ENCODE measurements around the gene ADAM19. TPM values are rescaled to one million over a fixed set of nuclear protein-coding genes. Genes with fewer than 3 reads are reported as not detected.

The ADAM19 gene
- total RNA-seq, 3 donors from 2014 or later = 37.9 to 54.9 (median 49.2) TPM

GRCh38 chr5:157547941-157548512 lies 27.5 kb downstream of the ADAM19 start:
- Mint-ChIP-seq H3K4me3 (peak overlapping the region; percentile 48), H3K27me3 (ENCODE audit: low read depth) (no peaks in the 10 kb centered on the region), H3K9me3 (no peaks in the 10 kb centered on the region), H3K36me3 (ENCODE audit: insufficient read depth) (peaks cover 18% of the 10 kb centered on the region), H3K4me1 (ENCODE audit: low read depth) (peaks cover 92% of the 10 kb centered on the region)
- DNase-seq (no peak), ATAC-seq (no peak)

- Mint-ChIP-seq H3K27me3 (ENCODE audit: low read depth) (no peaks in the 10 kb centered on the region), H3K9me3 (no peaks in the 10 kb centered on the region), H3K4me1 (ENCODE audit: low read depth) (peaks cover 96% of the 10 kb centered on the region), H3K36me3 (ENCODE audit: insufficient read depth) (peaks cover 13% of the 10 kb centered on the region), H3K4me3 (peak overlapping the region; percentile 46)
- DNase-seq (no peak), ATAC-seq (no peak)
These were observed 29.0 kb downstream of the ADAM19 start for GRCh38 chr5:157546456-157547100.

GRCh38 chr5:157545610-157546310 lies 29.8 kb downstream of the ADAM19 start:
- Mint-ChIP-seq H3K9me3 (no peaks in the 10 kb centered on the region), H3K4me3 (peak overlapping the region; percentile 62), H3K27me3 (ENCODE audit: low read depth) (no peaks in the 10 kb centered on the region), H3K4me1 (ENCODE audit: low read depth) (peaks cover 98% of the 10 kb centered on the region), H3K36me3 (ENCODE audit: insufficient read depth) (peaks cover 10% of the 10 kb centered on the region)
- ATAC-seq (no peak), DNase-seq (no peak)

- Mint-ChIP-seq H3K27me3 (ENCODE audit: low read depth) (no peaks in the 10 kb centered on the region), H3K4me1 (ENCODE audit: low read depth) (peaks cover 98% of the 10 kb centered on the region), H3K36me3 (ENCODE audit: insufficient read depth) (peaks cover 7% of the 10 kb centered on the region), H3K9me3 (no peaks in the 10 kb centered on the region), H3K4me3 (peak overlapping the region; percentile 62)
- ATAC-seq (peak; percentile 23 to 32), DNase-seq (no peak)
These were observed 31.0 kb downstream of the ADAM19 start for GRCh38 chr5:157544623-157544989.

- no peak for DNase-seq
- Mint-ChIP-seq H3K36me3 (ENCODE audit: insufficient read depth) (peaks cover 7% of the 10 kb centered on the region), H3K9me3 (no peaks in the 10 kb centered on the region), H3K27me3 (ENCODE audit: low read depth) (no peaks in the 10 kb centered on the region), H3K4me1 (ENCODE audit: low read depth) (peaks cover 98% of the 10 kb centered on the region), H3K4me3 (peak overlapping the region; percentile 62)
- ATAC-seq = no peak
These were observed 31.6 kb downstream of the ADAM19 start for GRCh38 chr5:157543825-157544622.

GRCh38 chr5:157542282-157543000 lies 33.1 kb downstream of the ADAM19 start:
- ATAC-seq (no peak), DNase-seq (no peak)
- Mint-ChIP-seq H3K9me3 (no peaks in the 10 kb centered on the region), H3K4me3 (no peak overlapping the region), H3K27me3 (ENCODE audit: low read depth) (no peaks in the 10 kb centered on the region), H3K36me3 (ENCODE audit: insufficient read depth) (no peaks in the 10 kb centered on the region), H3K4me1 (ENCODE audit: low read depth) (peaks cover 91% of the 10 kb centered on the region)

GRCh38 chr5:157541447-157542118 lies 34.0 kb downstream of the ADAM19 start:
- ATAC-seq = no peak
- no peaks in the 10 kb centered on the region for H3K9me3 Mint-ChIP-seq
- peak overlapping the region; percentile 43 for H3K4me3 Mint-ChIP-seq
- H3K4me1 Mint-ChIP-seq (ENCODE audit: low read depth) = peaks cover 86% of the 10 kb centered on the region
- no peaks in the 10 kb centered on the region for H3K27me3 Mint-ChIP-seq (ENCODE audit: low read depth)
- no peak for DNase-seq
- peaks cover 6% of the 10 kb centered on the region for H3K36me3 Mint-ChIP-seq (ENCODE audit: insufficient read depth)

GRCh38 chr5:157540707-157541446 lies 34.7 kb downstream of the ADAM19 start:
- Mint-ChIP-seq H3K36me3 (ENCODE audit: insufficient read depth) (peaks cover 7% of the 10 kb centered on the region), H3K27me3 (ENCODE audit: low read depth) (no peaks in the 10 kb centered on the region), H3K4me3 (peak overlapping the region; percentile 43), H3K9me3 (no peaks in the 10 kb centered on the region), H3K4me1 (ENCODE audit: low read depth) (peaks cover 79% of the 10 kb centered on the region)
- ATAC-seq (peak; percentile 83 to 86), DNase-seq (peak; percentile 14)

GRCh38 chr5:157540124-157540523 lies 35.5 kb downstream of the ADAM19 start:
- Mint-ChIP-seq H3K4me1 (ENCODE audit: low read depth) (peaks cover 73% of the 10 kb centered on the region), H3K9me3 (no peaks in the 10 kb centered on the region), H3K36me3 (ENCODE audit: insufficient read depth) (peaks cover 7% of the 10 kb centered on the region), H3K4me3 (peak overlapping the region; percentile 43), H3K27me3 (ENCODE audit: low read depth) (no peaks in the 10 kb centered on the region)
- DNase-seq (no peak), ATAC-seq (no peak)

GRCh38 chr5:157539503-157540022 lies 36.0 kb downstream of the ADAM19 start:
- no peak for DNase-seq
- Mint-ChIP-seq H3K4me3 (no peak overlapping the region), H3K9me3 (no peaks in the 10 kb centered on the region), H3K27me3 (ENCODE audit: low read depth) (no peaks in the 10 kb centered on the region), H3K36me3 (ENCODE audit: insufficient read depth) (peaks cover 7% of the 10 kb centered on the region), H3K4me1 (ENCODE audit: low read depth) (peaks cover 68% of the 10 kb centered on the region)
- no peak for ATAC-seq

GRCh38 chr5:157538311-157538710 lies 37.3 kb downstream of the ADAM19 start:
- H3K4me1 Mint-ChIP-seq (ENCODE audit: low read depth) = peaks cover 57% of the 10 kb centered on the region
- peaks cover 7% of the 10 kb centered on the region for H3K36me3 Mint-ChIP-seq (ENCODE audit: insufficient read depth)
- no peaks in the 10 kb centered on the region for H3K9me3 Mint-ChIP-seq
- no peak overlapping the region for H3K4me3 Mint-ChIP-seq
- H3K27me3 Mint-ChIP-seq (ENCODE audit: low read depth) = no peaks in the 10 kb centered on the region
- ATAC-seq (no peak), DNase-seq (no peak)

- Mint-ChIP-seq H3K27me3 (ENCODE audit: low read depth) (no peaks in the 10 kb centered on the region), H3K4me3 (no peak overlapping the region), H3K36me3 (ENCODE audit: insufficient read depth) (peaks cover 22% of the 10 kb centered on the region), H3K4me1 (ENCODE audit: low read depth) (peaks cover 31% of the 10 kb centered on the region), H3K9me3 (no peaks in the 10 kb centered on the region)
- DNase-seq (no peak), ATAC-seq (no peak)
These were observed 40.3 kb downstream of the ADAM19 start for GRCh38 chr5:157535042-157535865.

Data from activated T-cell treated with anti-CD3 and anti-CD28 coated beads, Interleukin-2, amount 50 U/mL, for 4 hours (primary cell).